Left lobe of liver (tissue), 2 donors: ENCODE data around the gene BEAN1. TPM values are rescaled to one million over a fixed set of nuclear protein-coding genes. Genes with fewer than 3 reads are reported as not detected.
A peak's percentile ranks its signal among the peaks of the same experiment; 100 is the strongest.
"Not testable (repeated sequence)": the region's sequence is repeated elsewhere in the genome, so short reads cannot be mapped to it uniquely, and the experiment has no call there.

Source experiments
- ATAC-seq: fragments of 200-7000 bp; cut with Tn5 transposase; one replicate; pipeline ENCODE4 v1.9.1; 2020; ENCODE audit warnings: mild to moderate bottlenecking, moderate library complexity
- DNase-seq: peaks from one replicate; pipeline ENCODE4 v3.0.0-alpha.2; 2020; ENCODE audit warnings: low spot score
- total RNA-seq: library from RNA; stranded (reverse); gene quantifications from one replicate; pipeline ENCODE4 v1.2.1, GENCODE V29; 2021
- donor health status: DM: no; HTN: no; CAD: no; lungs with moderate emphysema.
- donor health status: DM: no; HTN: yes; CAD: no.

BEAN1 gene
- total RNA-seq, 1 donor from 2014 or later, result 0.38 TPM

DNA sequence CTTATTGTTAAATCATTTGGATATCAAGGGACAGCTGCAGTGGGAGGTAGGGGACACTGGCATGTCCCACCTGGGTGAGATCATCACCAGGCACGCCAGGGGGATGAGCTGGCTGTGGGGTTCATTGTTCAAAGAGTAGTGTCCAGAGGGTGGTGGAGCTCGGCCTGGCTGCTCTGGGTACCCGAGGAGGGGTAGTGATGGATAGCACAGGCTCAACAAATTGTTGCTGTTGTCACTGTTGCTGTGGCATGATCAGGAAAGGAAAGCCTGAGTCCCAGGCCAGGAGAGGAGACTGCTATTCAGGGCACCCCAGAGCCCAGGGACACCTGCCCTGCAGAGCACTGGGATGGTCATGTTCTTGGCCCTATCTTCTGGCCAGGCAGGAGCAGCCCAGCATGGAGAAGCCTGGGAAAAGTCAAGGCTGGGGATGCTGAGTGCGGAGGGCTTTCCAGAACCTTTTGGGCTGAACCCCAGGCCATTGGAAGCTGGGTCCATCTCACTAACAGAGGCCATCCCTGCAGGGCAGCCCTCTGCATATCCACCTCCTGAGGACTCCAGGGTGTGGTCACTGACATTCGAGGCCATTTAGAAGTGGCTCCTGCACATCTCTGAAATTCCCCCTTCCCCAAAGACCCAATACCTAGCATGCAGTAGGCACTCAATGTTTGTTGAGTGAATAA, 12.1 kb downstream of the BEAN1 start:
- ATAC-seq (no peak), DNase-seq (no peak)

DNA sequence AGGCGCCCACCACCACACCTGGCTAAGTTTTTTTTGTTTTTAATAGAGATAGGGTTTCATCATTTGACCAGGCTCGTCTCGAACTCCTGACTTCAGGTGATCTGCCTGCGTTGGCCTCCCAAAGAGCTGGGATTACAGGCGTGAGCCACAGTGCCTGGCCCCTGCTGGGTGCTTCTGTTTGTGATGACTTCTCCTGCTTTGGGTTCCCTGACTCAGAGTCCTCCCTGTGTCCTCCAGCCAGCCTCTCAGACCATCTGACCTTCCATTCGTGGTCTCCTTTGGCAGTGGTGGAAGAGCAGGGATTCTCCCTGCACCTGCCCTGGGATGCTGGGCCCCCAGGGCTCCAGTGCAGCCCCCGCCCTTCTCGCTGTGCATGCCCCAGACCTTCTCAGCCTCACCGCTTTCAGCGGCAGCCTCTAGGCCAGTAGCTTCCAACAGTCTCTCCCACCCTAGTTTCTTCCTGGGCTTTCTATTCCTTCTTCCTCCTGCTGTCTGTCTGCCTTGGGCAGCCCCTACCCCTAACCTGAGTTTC, 13.2 kb downstream of the BEAN1 start:
- ATAC-seq (no peak), DNase-seq (no peak)

DNA sequence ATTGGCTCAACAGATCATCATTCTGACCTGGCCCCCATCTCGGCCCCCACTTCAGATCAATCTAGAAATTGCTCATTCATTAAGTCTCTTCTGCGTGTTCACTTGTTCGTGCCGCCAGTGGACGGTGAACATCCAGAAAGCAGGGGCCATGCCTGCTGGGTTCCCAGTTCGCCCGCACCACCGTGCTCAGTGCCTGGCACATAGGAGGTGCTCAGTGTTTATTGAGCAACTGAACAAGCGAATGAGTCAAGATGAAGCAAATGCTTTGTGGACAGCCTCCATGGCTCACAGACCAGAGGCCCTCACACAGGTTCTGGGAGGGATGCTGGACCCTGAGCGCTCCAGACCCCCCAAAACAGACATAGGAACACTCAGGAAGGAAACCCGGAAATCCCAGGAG, 13.9 kb downstream of the BEAN1 start:
- DNase-seq (no peak), ATAC-seq (no peak)

DNA sequence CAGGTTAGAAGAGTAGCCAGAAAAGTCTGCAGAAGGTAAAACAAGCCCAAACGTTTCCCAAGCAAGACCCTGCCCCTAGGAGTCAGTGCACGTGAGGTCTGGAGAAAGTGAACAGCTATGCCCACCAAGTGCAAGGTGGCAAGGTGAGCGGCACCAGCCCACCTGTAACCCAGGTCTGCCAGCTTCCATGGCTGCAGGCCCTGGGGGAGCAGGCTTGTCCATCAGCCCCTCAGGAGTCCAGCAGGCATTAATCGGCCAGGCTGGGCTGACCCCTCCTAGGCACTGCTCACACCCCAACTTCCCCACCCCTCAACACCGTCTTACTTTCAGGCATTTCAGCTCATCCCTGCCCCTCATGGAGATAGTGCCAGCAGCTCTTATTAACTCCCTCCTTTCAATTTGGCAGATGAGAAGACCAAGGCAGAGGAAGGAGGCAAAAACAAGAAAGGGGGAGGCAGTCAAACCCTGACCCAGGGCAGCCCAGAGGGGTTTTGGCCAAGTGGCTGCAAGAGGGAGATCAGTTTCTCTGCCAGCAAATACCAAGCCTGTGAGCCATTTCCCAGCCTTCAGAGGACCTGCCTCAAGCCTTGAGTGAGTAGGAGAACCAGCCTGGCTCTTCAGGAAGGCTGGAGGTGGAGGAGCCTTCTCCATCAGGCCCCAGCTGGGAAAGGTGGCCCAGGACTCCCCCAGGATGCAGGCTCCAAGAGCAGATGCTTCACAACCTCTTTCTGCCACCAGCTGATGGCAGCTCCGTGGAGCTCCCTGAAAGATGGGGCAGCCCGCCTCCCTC, 14.7 kb downstream of the BEAN1 start:
- no peak for DNase-seq
- no peak for ATAC-seq

DNA sequence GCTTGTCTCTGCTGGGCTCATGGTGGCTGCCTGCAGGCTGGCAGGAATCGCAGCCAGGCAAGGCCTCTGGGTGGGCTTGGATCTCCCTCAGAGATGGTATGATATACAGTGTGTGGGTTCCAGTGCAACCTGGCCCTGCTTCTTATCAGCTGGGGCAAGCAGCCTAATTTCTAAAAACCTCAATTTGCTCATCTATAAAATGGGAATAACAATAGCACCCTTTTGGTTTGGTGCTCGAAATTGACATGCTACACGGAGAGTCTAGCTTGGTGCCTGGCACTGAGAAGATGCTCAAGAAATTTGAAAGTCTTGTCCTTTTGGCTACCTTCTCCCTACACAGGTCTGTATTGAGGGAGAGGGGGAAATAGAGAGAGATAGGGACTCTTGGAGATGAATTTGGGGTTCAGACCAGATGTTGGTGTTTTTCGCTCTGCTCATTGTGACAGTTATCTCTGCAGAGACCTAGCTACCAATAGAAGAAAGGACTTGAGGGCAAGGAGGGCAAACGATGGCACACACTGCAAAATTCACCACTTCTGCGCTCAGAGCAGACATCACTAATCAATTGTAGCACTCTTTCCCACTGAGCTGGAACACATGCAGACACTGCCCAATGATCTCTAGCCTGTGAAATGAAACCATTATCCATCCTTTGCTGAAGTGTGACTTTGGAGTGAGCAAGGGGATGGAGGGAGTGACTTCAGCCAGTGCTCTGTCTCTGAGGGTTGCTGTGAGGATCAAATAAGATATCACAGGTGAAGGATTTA, 15.6 kb downstream of the BEAN1 start:
- DNase-seq (no peak), ATAC-seq (no peak)

DNA sequence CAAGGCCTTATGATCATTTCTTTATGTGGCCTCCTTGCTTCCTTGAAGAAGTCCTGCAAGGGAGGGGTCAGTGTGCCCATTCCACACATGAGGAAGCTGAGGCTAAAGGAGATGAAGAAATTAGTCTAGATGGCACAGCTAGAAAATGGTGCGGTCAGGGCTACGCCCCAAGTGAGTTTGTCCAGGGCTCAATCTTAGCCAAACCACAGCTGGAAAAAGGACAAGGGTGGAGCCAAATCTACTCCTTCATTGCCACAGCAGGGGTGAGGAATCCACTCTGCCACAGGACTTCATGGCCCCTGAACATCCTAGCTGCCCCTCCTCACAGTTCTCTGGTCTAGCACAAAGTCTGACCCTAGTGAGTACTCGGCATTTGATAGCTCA, 16.2 kb downstream of the BEAN1 start:
- DNase-seq, result no peak
- ATAC-seq, result no peak

DNA sequence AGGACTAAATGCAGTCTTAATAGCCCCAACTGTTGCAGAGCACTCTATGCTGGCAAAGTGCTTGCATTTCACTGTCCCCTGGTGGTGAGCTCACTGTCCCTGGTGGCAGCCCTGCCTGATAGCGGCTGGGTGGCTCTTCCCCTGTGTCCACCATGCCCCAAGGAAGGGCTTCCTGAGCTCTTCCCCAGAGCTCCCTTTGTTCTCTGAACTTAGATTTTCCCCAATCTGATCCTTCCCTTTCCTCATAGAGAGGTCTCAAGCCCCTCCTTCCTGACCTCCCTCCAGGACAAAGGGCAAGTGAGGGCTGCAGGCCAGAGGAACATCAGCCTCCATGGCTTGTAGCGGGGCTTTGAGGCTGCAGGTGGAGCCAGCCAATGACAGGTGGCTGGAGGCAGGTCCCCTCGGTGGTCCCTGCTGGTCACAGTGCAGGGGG, 17.0 kb downstream of the BEAN1 start:
- DNase-seq (no peak), ATAC-seq (no peak)

DNA sequence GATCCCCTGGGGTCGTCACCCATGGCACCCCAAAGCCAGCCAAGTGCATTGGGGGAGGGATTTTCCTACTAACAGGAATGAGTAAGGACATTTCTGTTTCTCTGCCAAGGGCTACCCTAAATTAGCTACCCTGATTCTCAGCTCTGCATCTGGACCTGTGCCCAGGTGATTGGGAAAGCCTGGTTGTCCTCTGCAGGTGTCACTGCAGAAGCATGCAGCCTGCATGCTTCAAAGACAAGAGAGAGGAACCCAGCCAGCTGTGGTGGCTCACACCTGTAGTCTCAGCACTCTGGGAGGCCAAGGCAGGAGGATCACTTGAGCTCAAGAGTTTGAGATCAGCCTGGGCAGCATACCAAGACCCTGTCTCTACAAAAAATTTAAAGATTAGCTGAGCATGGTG, 19.6 kb downstream of the BEAN1 start:
- DNase-seq (peak; percentile 74), ATAC-seq (peak; percentile 75)

DNA sequence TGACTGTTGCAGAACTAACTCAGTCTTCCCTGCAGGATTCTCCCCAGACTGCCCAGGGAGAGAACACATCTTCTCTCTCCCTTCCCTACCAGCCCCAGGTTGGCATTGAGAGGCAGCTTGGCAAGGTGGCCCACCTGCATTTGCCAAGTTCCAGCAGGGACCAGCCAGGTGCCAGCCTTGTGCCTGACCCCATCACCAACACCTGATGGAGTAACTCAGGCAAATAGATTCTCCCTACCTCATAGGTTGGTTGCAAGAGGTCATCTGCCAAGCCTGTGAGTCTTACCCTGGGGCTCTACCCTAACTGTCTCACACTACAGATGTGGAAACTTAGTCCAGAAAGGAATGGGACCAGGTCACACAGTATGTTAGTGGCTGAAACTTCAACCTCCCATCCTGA, 20.4 kb downstream of the BEAN1 start:
- DNase-seq (peak; percentile 78), ATAC-seq (peak; percentile 86)

DNA sequence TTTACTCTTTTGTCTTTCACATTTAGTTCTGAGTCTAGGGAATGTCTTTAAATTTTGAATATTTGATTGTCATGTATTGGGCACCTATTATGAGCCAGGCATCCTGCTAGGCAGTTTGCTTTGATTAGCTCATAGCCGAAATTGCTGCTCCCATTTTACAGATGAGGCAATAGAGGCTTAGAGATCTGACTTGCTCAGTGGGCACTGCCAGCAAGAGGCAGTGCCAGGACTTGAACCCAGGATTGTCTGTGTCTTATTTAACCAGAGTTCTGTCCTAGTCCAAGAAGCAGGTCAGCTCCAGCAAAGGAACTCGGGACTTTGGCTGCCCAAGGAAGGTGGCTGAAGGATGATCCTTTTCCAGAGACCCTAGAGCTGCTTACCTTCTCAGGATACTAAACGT, 24.5 kb downstream of the BEAN1 start:
- ATAC-seq (no peak), DNase-seq (no peak)

DNA sequence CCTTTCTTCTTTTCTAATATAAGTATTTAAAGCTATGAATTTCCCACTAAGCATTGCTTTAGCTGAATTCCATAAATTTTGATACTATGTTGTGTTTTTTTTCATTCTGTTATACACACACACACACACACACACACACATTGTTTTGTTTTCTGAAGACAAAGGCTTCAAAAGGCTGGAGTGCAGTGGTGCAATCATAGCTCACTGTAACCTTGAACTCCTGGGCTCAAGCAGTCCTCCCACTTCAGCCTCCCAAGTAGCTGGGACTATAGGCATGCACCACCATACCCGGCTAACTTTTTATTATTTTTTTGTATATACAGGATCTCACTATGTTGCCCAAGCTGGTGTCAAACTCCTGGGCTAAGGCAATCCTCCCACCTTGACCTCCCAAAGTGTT, 26.1 kb downstream of the BEAN1 start:
- not testable (repeated sequence) for ATAC-seq, DNase-seq

DNA sequence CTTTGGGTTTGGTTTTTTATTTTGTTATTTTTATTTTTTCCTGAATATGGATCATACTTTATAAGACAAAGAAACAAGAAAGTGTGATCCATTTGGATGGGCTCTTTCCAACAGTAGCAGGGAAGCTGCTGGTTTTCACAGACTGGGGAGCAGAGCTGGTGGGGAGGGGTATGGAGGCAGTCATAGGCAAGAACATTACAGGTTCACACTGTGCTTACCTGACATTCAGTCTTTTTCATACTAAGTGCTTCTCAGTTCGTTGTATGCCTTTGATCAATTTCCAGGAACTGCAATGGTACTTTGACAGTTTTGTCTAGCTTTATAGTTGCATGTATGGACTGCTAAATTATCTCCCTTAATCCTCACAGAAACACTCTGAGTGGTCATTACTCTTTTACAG, 27.7 kb downstream of the BEAN1 start:
- DNase-seq (no peak), ATAC-seq (no peak)

DNA sequence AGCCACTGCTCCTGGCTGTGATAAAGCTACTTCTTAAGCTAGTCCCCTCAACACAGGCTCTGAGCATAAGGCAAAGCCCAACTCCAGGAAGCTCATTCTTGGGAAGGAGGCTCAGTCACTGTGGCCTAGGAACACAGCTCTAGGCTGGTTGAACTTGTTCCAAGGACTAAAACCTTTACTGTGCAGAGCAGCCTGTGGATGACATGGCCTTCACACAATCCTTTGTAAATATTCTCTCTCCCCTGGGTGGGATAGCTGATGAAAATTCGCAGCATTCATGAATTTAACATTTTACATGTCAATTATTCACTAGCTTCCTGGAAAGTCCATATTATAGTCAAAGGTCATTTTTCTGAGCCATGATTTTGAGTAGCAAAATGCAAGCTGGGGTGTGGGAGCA, 28.9 kb downstream of the BEAN1 start:
- ATAC-seq (peak; percentile 13), DNase-seq (no peak)

DNA sequence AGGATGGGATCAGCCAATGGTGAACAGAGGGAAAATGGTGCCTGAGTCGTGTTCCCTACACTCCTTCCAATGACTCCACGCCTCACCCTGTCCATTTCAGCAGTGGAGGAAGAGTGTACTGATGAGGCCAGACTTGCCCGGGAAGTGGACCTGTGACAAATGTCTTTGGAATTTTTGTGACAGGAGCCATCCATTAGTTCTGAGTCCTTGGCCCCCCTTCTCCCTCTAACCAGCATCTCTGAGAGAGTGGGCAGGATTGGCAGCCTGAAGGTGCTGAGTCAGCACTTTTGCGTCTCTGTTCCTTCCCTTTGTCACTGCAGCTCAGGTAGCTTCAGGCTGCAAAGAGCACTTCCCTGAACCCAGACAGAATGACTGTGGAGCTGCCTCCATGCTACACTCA, 30.8 kb downstream of the BEAN1 start:
- DNase-seq, result no peak
- ATAC-seq, result no peak

DNA sequence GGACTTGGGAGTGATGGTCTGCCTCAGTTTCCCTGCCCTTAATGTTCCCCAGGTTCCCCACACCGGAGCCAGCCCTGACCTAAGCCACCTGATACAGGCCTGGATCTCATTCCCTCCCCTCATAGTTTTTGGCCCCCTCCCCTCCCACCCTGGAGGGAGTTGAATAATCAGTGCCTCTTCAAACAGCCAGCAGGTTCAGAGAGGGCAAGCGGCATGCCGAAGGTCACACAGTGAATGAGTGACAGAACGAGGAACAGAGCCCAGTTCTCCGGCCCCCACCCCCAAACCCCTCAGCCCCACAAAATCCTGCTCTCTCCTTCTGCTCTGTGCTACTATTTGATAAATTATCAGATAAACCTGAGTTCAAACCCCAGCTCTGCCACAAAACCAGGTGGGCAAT, 31.2 kb downstream of the BEAN1 start:
- no peak for DNase-seq

DNA sequence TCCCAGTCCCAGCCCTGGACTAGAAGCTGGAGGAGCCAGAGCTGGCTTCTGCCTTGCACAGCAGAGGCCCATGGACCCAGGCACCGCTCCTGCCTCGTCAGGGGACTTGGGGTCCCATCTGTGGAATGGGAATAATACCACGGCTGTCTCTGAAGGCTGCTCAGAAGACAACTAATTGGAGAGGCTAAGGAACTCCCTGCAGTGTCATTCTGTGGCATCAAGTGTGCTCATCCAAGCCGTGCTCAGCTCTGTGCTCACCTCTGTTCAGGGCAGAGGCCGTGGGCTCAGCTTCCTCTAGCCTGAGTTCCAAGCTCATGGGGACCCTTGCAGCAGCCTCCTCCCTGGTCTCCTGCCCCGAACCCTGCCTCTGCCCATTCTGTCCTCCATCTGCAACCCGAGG, 31.8 kb downstream of the BEAN1 start:
- ATAC-seq (no peak), DNase-seq (no peak)

More for the DNA sequence above, 31.2 kb downstream of the BEAN1 start:
- ATAC-seq, result no peak

DNA sequence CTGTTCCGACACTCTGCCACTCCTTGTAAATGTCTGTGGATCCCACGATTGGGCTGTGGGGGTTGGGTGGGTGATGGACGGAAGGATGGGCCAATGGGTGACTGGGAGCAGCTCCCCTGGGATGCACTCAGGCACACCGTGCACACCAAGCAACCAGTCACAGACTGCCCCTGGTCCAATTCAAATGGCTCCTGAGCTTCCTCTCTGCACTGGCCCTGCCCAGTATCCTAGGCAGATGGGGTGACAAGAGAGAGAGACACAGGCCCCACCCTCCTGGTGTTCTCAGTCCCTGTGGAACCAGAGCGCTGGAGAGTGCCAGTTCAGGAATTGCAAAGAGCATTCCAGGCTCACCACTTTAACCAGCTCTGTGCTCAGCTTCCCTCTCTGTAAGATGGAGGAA, 32.8 kb downstream of the BEAN1 start:
- ATAC-seq (no peak), DNase-seq (no peak)

DNA sequence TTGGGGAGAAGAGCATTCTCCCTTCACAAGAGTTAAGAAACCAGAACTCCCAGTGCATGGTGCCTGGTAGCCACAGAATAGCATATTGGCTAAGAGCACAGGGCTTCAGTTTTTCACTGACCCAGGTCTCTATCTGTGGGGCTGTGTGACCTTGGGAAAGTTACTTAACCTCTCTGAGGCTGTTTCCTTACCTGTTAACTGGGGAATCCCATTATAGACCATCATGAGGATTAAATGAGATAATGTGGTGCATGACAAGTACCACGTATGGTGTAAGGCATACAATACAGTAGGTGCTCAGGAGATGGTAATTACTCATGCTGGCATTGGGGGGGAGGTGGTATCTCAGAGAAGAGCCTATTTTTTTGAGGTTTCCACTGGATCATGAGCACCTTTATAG, 33.6 kb downstream of the BEAN1 start:
- no peak for DNase-seq
- no peak for ATAC-seq

DNA sequence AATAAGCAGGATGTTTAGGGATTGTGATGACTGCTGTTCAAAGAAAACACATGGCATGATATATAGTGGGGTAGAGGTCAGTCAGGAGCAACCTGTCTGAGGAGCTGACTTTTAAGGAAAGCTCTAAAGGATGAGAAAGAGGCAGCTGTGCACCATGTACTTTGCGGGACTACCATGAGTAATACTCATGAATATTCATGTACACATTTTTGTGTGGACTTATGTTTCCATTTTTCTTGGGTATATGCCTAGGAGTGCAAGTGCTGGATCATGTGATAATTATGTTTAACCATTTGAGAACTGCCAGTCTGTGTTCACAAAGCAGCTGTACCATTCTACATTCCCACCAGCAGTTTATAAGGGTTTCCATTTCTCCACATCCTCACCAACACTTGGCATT, 35.8 kb downstream of the BEAN1 start:
- no peak for ATAC-seq

DNA sequence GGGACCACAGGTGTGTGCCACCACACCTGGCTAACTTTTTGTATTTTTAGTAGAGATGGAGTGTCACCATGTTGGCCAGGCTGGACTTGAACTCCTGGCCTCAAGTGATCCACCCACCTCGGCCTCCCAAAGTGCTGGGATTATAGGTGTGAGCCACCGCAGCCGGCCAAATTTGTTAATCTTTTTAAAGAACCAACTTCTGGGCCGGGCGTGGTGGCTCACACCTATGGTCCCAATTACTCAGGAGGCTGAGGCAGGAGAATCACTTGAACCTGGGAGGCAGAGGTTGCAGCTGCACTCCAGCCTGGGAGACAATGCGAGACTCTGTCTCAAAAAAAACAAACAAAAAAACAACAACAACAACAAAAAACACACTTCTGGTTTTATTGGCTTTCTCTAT, 38.9 kb downstream of the BEAN1 start:
- DNase-seq, ATAC-seq: not testable (repeated sequence)

More for the DNA sequence above, 35.8 kb downstream of the BEAN1 start:
- DNase-seq, result no peak

DNA sequence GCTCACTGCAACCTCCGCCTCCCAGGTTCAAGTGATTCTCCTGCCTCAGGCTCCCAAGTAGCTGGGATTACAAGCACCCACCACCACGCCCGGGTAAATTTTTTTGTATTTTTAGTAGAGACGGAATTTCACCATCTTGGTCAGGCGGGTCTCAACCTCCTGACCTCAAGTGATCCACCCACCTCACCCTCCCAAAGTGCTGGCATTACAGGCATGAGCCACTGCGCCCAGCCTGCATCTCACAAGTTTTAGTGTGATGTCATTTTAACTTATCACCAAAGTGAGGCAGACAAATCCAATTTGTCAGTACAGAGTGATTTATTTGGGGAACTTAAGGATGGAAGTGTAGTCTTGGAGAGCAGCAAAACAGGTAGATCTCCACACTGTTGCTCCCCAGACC, 39.5 kb downstream of the BEAN1 start:
- DNase-seq, ATAC-seq: not testable (repeated sequence)
